Hematopoietic multipotent progenitor cell treated with erythropoietin and hydrocortisone succinate and interleukin-3 and kit ligand, for 15 days (in vitro differentiated cells): ENCODE results near the gene PAGE4.

ENCODE experiments used
- DNase-seq: peaks from one replicate; pipeline ENCODE4 v3.0.0-alpha.2; 2015; ENCODE audit warnings: low spot score

Gene PAGE4

DNA sequence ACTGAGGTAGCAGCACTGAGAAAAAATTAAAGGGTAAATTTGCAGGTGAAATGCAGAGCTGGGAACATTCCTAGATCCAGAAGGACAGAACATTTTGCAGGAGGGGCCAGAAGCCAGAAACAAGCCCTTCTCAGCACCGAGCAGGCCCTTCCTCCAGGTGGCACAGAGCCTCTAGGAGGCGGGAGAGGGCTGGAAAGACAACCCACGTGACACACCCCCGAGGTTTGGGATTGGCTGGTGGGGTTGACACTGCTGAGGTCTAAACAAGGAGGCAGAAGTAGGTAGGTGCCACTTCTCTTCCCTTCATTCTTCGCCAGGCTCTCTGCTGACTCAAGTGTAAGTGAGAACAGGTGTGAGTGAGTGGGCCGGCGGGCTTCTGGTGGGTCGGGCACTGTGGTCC is at the start of gene PAGE4:
Gene PAGE4 (plus strand): TSS at position 288 of the 400 bp plus-strand sequence. CDS start 1,126 bp downstream, outside the sequence.
- DNase-seq: no peak

- DNase-seq: no peak
Observed at GRCh38 chrX:49784747-49785280, 44.3 kb upstream of the PAGE4 start.

DNA sequence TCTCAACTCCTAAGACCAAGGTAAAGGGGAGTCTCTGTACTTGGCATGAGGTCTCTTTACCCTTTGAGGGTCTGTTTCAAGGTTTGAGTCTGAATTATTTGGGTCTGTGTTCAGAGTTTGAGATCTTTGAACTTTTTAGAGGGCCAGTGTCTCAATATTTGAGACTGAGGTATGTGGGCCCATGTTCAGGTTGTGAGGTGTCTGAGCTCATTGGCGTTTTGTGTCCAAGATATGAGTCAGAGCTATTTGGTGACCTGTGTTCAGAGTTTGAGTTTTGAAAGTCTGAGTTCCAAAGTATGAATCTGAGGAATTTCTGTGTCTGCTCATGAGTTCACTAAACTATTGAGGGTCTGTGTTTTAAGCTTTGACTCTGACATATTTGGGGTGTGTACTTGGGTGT is 36.7 kb upstream of the PAGE4 start:
- DNase-seq: no peak

- DNase-seq: no peak
Observed at GRCh38 chrX:49793686-49794085, 35.4 kb upstream of the PAGE4 start.

DNA sequence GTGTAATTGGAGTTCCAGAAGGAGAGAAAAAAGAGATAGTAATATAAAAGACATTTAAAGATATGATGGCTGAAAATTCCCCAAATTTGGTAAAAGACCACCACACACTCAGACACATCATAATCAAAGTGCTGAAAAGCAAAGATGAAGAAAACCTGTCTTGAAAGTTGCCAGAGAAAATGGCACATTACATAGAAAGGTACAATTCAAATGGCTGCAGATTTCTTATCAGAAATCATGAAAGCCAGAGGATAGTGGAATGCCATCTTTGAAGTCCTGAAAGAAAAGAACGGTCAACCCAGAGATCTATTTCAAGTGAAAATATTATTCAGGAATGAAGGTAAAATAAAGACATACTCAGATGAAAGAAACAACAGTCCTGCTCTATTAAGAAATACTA is 29.3 kb upstream of the PAGE4 start:
- DNase-seq: no peak

GRCh38 chrX:49809891-49810632 is 19.0 kb upstream of the PAGE4 start:
- no peak for DNase-seq

DNA sequence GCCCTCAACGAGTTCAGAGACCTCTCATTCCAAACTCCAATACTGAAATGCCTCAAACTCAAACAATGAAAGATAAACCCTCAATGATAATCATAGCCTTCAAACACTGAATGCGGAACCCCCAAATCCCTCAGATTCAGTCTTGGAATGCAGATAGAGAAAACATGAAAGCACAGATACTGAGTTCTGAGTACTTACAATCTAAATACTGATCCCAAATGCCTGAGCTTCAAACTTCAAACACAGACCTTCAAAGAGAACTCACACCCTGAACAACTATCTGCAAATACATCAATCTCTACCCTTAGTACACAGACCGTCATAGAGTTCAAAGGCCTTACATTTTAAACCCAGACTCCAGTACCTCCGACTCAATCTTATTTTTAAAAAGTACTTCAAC is 16.9 kb upstream of the PAGE4 start:
- DNase-seq: no peak

DNA sequence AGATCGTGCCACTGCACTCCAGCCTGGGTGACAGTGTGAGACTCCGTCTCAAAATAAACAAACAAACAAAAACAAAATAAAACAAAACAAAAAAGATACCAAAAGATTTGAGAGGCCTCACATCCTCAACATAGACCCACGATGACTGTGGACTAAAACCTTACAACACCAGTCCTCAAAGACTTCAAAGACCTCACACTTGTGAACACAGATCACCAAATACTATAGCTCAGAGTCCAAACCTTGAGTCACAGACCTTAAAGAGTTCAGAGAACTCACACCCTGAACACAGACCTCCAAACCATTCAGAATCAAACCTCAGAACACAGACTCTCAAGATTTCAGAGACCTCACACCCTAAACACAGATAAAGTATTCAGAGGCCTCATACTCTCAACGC is 12.7 kb upstream of the PAGE4 start:
- no peak for DNase-seq

DNA sequence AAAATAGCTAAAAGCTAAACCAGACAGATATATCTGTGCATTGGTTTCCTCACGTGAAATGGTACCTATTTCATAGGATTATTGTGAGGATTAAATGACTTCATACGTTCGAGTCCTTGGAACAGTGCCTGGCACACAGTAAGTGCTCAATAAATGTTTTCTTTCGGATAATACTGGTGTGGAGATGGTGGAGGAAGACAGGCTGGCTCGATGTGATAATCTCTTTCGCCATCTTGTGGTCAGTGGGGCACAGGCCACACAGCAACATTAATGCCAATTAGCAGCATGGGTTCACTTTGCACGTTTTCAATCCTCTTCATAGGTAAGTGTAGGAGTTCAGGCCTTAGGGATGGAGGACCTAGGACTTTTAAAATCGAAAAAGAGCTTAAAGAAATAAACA is 9.3 kb downstream of the PAGE4 start:
- peak; percentile 2 for DNase-seq

DNA sequence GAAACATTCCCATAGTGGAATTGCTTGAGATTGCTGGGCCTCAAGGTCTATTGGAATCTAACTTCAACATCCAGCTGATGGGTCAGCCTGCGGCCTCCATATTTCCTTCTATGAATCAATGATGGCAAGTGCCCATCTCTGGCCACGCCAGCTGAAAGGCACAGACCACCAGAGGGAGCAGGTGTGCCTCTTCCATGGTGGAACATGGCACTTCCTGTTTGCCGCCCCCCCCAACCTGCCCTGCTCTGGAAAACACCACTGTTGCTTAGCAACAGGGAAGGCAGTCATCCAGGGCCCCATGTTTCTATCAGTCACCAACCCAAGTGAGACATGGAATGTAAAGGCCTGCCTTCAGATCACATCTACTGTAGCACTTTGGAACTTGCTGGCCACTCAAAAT is 11.6 kb downstream of the PAGE4 start:
- DNase-seq: peak; percentile 5

- no peak for DNase-seq
Observed at GRCh38 chrX:49842621-49843020, 13.5 kb downstream of the PAGE4 start.

DNA sequence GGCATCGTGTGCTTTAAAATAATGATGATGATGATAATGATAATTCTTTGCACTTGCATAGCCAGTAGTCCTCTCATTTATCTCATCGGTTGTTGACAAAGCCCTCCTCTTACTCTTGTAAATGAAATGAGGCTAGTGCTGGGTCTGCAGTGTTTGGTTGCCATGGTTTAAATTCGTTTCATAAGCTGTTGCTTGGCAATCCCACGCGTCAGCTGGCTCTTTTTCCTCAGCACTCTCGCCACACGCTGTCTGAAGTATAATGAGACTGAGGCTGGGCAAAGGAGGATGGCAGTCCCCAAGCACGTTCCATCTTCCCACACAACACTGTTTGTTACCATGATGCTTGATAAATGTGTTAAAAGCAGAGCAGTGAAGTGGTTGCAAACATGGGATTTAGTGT is 15.5 kb downstream of the PAGE4 start:
- DNase-seq: no peak

DNA sequence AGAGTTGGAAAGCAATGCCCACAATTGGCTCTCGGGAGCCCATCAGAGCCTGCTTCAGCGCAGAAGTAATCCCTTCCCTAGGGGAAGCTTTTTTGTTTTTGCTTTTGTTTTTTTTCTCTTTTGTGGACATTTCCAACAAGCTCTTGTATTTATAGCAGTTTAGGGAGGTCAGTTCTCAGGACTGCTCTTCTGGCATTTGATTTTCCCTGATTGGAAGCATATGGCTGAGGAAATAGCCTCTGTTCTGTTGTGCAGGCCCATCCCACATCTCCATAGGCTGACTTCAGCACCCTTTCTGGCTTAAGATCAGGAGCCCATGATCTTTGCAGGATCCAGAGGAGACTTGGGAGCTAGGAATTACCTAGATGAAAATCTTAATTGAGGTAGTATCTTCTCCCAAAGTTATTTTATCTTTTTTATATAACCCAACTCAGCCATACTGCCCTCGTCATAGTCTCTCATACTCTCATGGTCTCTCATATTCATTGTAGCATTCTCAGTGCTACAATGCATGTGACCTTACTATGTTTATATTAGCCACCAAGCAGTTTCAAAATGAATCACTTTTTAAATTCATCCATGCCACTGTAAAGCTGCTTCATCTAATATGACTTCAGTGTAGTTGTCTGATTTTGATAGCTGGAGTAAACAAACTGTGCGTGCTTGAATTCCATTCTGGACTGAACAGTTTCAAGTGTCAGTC is 16.7 kb downstream of the PAGE4 start:
- no peak for DNase-seq

- no peak for DNase-seq
Observed at GRCh38 chrX:49846522-49846921, 17.4 kb downstream of the PAGE4 start.

GRCh38 chrX:49848275-49848674 is 19.2 kb downstream of the PAGE4 start:
- no peak for DNase-seq

GRCh38 chrX:49850028-49850427 is 20.9 kb downstream of the PAGE4 start:
- no peak for DNase-seq

DNA sequence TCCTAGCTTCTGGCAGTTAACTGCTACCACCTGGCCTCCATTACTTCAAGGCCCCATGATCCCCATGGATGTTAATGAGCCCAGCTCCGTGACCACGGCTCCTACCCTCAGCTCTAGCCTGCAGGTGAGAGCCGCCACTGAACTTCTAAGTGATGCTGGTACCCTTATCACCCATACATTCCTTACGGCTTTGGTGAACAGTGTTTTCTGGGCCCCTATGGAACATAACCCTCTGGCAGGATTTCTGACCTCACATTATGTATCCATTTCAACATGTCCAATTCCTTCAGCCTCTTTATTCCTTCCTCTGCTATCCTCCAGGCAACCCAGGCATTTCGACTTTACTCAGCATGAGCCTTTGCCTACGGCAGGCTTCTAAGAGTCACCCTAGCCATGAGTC is 24.6 kb downstream of the PAGE4 start:
- DNase-seq: no peak

DNA sequence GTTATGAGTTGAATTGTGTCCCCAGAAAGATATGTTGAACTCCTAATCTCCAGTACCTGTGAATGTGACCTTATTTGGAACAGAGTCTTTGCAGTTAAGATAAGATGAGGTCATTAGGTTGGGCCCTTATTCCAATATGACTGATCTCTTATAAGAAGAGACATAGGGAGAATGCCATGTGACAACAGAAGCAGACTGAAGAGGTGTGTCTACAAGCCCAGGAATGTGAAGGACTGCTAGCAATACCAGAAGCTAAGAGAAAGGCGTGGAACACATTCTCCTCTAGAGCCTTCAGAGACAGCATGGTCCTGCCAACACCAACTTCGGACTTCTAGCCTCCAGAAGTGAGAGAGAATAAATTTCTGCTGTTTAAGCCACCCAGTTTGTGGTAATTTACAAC is 27.7 kb downstream of the PAGE4 start:
- no peak for DNase-seq

DNA sequence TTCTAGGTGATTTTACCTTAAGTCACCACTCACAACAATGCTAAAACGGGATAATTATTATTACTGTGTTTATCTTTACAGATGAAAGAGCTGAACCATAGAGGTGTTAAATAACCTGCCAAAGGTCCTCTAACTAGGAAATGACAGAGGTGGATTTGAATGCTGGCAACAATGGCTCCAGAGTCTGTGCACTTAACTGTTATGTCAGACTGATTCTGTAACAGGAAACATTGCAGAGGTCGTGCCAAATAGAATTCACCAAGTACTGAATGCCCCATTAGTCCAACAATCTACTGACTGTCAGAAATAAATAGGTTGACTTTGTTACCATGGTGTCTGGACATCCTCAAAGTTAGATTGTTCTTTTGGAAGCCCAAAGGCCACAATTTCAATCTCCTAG is 29.2 kb downstream of the PAGE4 start:
- no peak for DNase-seq

GRCh38 chrX:49859491-49859890 is 30.4 kb downstream of the PAGE4 start:
- no peak for DNase-seq

DNA sequence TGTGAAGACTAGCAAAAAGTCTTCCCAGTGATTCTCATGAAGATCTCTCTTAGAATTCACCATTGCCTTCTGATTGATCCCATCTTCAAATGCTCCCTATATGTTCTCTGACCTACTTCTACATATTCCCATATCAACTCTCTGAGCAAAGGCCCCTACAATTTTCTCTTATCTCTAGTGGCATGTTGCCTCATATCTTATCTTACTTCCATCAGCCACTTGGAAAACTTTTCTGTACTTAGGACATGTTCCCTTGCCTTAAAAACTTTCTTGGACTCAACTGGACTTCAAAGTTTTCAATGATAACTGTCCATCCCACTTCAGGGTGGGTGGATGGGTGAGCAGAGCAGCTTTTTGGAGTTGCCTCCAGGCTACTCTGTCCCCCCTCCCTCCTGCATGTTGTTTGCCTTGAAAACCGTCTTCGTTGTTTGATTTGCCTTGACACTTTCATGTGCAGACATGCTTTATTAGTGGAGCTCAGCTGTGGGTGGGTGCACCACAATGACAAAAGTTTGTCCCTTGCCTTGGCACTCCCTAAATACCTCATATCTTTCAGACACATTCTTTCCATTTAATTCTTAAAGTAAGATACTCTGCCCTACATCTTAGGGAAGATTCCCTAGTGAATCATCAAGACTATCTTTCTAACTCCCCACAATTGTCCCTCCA is 31.9 kb downstream of the PAGE4 start:
- no peak for DNase-seq

DNA sequence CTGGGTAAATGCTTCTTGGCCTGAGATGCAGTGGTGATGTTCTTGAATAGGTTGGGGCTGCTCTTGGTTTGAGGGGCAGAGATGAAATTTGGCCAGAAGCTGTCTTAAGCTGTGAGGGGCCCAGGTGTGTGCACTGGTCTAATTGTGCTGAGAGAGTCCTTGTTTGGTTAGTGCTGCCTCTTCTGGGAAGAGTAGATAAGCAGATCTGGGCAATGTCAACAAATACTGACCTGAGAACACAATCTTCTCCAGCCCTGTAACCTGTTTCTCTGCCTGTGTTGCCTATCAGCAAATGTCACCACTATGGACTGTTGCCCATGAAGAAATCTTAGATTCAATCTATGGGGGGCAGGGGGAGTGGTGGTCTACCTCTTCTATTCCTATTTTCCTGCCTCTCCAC is 33.0 kb downstream of the PAGE4 start:
- no peak for DNase-seq

DNA sequence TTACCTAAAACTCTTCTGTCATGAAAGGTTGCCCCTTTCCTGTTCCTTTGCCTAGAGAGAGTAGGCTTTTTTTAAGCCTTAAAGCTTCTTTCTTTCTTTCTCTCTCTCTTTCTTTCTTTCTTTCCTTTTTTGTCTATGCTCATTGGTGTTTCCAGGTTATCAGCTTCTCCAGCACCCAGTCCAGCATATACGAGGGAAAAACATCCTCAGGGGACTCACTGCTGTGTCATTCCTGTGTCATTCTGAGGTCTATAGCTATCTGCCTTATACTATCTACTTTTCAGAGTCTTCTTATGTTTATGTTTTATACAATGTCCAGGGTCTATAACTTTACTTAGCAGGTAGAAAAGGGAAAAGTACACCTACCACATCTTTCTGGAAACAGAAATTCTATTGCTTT is 39.6 kb downstream of the PAGE4 start:
- no peak for DNase-seq
